H9 (cell line): ENCODE data around the gene PES1. TPM values are rescaled to one million over a fixed set of nuclear protein-coding genes. Genes with fewer than 3 reads are reported as not detected.
A peak's percentile ranks its signal among the peaks of the same experiment; 100 is the strongest.
"Not testable (repeated sequence)": the region's sequence is repeated elsewhere in the genome, so short reads cannot be mapped to it uniquely, and the experiment has no call there.

Experiments
- DNase-seq: peaks from one replicate; pipeline ENCODE4 v3.0.0-alpha.2; 2017
- H2AFZ ChIP-seq: one replicate; pipeline ENCODE4 v1.6.1; 2013; ENCODE audit warnings: mild to moderate bottlenecking, low read length, control low read depth, moderate library complexity
- H2AK5ac ChIP-seq: 2 replicates; pipeline ENCODE4 v1.6.1; 2013; ENCODE audit warnings: low read length, control low read depth, mixed read lengths; ENCODE audit not compliant: insufficient read length
- H2BK120ac ChIP-seq: one replicate; pipeline ENCODE4 v1.6.1; 2013; ENCODE audit warnings: low read depth, mild to moderate bottlenecking, low read length, control low read depth, inconsistent platforms; ENCODE audit not compliant: poor library complexity, severe bottlenecking
- H2BK12ac ChIP-seq: 2 replicates; pipeline ENCODE4 v1.6.1; 2013; ENCODE audit warnings: low read length, control low read depth, mixed read lengths, low read depth; ENCODE audit not compliant: insufficient read length
- H2BK15ac ChIP-seq: 2 replicates; pipeline ENCODE4 v1.6.1; 2013; ENCODE audit warnings: low read depth, low read length, control low read depth
- H2BK20ac ChIP-seq: one replicate; pipeline ENCODE4 v1.6.1; 2013; ENCODE audit warnings: low read depth, mild to moderate bottlenecking, low read length, control low read depth, inconsistent platforms; ENCODE audit not compliant: poor library complexity, severe bottlenecking
- H2BK5ac ChIP-seq: 2 replicates; pipeline ENCODE4 v1.6.1; 2013; ENCODE audit warnings: low read length, control low read depth, mixed read lengths; ENCODE audit not compliant: insufficient read length
- H3K14ac ChIP-seq: 2 replicates; pipeline ENCODE4 v1.6.1; 2013; ENCODE audit warnings: low read length, control low read depth; ENCODE audit not compliant: insufficient read depth
- H3K18ac ChIP-seq: 2 replicates; pipeline ENCODE4 v1.6.1; 2013; ENCODE audit warnings: low read depth, mild to moderate bottlenecking, mixed read lengths, low read length, control low read depth; ENCODE audit not compliant: insufficient read length
- H3K23ac ChIP-seq: 2 replicates; pipeline ENCODE4 v1.6.1; 2013; ENCODE audit warnings: low read length, control low read depth, mixed read lengths, low read depth; ENCODE audit not compliant: insufficient read length
- H3K23me2 ChIP-seq: 2 replicates; pipeline ENCODE4 v1.6.1; 2013; ENCODE audit warnings: low read depth, mild to moderate bottlenecking, mixed read lengths, low read length, control low read depth; ENCODE audit not compliant: insufficient read length, poor library complexity, severe bottlenecking
- H3K27ac ChIP-seq: 2 replicates; pipeline ENCODE4 v1.5.1; 2013; ENCODE audit warnings: low read length, control low read depth, mixed read lengths, low read depth; ENCODE audit not compliant: insufficient read length
- H3K27me3 ChIP-seq: 2 replicates; pipeline ENCODE4 v1.6.1; 2013; ENCODE audit warnings: low read length, control low read depth, inconsistent platforms; ENCODE audit not compliant: insufficient read depth
- H3K4ac ChIP-seq: 2 replicates; pipeline ENCODE4 v1.6.1; 2013; ENCODE audit warnings: low read depth, mild to moderate bottlenecking, control low read depth, inconsistent platforms, low read length, moderate library complexity
- H3K4me1 ChIP-seq: 2 replicates; pipeline ENCODE4 v1.6.1; 2013; ENCODE audit warnings: low read length, control low read depth, inconsistent platforms; ENCODE audit not compliant: insufficient read depth
- H3K4me2 ChIP-seq: 2 replicates; pipeline ENCODE4 v1.6.1; 2013; ENCODE audit warnings: low read length, control low read depth, mixed read lengths; ENCODE audit not compliant: insufficient read length, insufficient read depth
- H3K56ac ChIP-seq: 2 replicates; pipeline ENCODE4 v1.6.1; 2013; ENCODE audit warnings: low read depth, mild to moderate bottlenecking, mixed read lengths, low read length, control low read depth; ENCODE audit not compliant: insufficient read length
- H3K79me1 ChIP-seq: 2 replicates; pipeline ENCODE4 v1.6.1; 2013; ENCODE audit warnings: low read depth, mild to moderate bottlenecking, moderate library complexity, low read length, control low read depth, inconsistent platforms; ENCODE audit not compliant: insufficient read depth, poor library complexity, severe bottlenecking
- H3K79me2 ChIP-seq: 2 replicates; pipeline ENCODE4 v1.6.1; 2013; ENCODE audit warnings: low read length, control low read depth, inconsistent platforms; ENCODE audit not compliant: insufficient read depth
- H3K9ac ChIP-seq: 2 replicates; pipeline ENCODE4 v1.6.1; 2013; ENCODE audit warnings: low read length, control low read depth, mixed read lengths; ENCODE audit not compliant: insufficient read length; ENCODE audit errors: extremely low read depth
- H3K9me3 ChIP-seq: one replicate; pipeline ENCODE4 v1.6.1; 2013; ENCODE audit warnings: low read depth, low read length, inconsistent platforms; ENCODE audit not compliant: control insufficient read depth
- H3T11ph ChIP-seq: one replicate; pipeline ENCODE4 v1.6.1; 2013; ENCODE audit warnings: mild to moderate bottlenecking, low read length, control low read depth, inconsistent platforms
- H4K20me1 ChIP-seq: one replicate; pipeline ENCODE4 v1.6.1; 2013; ENCODE audit not compliant: control insufficient read depth, insufficient read length, insufficient read depth
- H4K5ac ChIP-seq: 2 replicates; pipeline ENCODE4 v1.6.1; 2013; ENCODE audit warnings: low read depth, mild to moderate bottlenecking, mixed read lengths, low read length, control low read depth; ENCODE audit not compliant: insufficient read length
- H4K8ac ChIP-seq: replicated peaks from 2 replicates; pipeline ENCODE4 v1.6.1; 2013; ENCODE audit warnings: low read length, control low read depth, mixed read lengths, low read depth; ENCODE audit not compliant: insufficient read length
- H4K91ac ChIP-seq: 2 replicates; pipeline ENCODE4 v1.6.1; 2013; ENCODE audit warnings: low read depth, mild to moderate bottlenecking, moderate library complexity, mixed read lengths, low read length, control low read depth; ENCODE audit not compliant: insufficient read length
- H3K27ac Mint-ChIP-seq, 3 experiments: 2 replicates in 2 of 3; 3 replicates in 1 of 3; pipeline ENCODE4 v1.8.0; 2020 to 2021; ENCODE audit warnings: mixed read lengths in 3 of 3, mild to moderate bottlenecking in 1 of 3, moderate library complexity in 1 of 3
- H3K27me3 Mint-ChIP-seq: 2 replicates; pipeline ENCODE4 v1.8.0; 2021; ENCODE audit warnings: low read depth, mild to moderate bottlenecking, moderate library complexity, mixed read lengths
- H3K36me3 Mint-ChIP-seq, 3 experiments: 2 replicates in 2 of 3; 3 replicates in 1 of 3; pipeline ENCODE4 v1.8.0; 2020 to 2021; ENCODE audit warnings: low read depth in 3 of 3, mixed read lengths in 3 of 3; ENCODE audit not compliant: insufficient read depth in 1 of 3
- H3K4me1 Mint-ChIP-seq, 2 experiments: 2 replicates each; pipeline ENCODE4 v1.8.0; 2020; ENCODE audit warnings: mixed read lengths in 2 of 2
- H3K4me3 Mint-ChIP-seq, 2 experiments: 2 replicates in 1 of 2; 3 replicates in 1 of 2; pipeline ENCODE4 v1.8.0; 2020 to 2021; ENCODE audit warnings: mild to moderate bottlenecking in 2 of 2, mixed read lengths in 2 of 2, moderate library complexity in 1 of 2
- H3K9me3 Mint-ChIP-seq, 2 experiments: 2 replicates in 1 of 2; 3 replicates in 1 of 2; pipeline ENCODE4 v1.8.0; 2020; ENCODE audit warnings: mild to moderate bottlenecking in 2 of 2, mixed read lengths in 2 of 2, moderate library complexity in 1 of 2
- WGBS: extraction: QIAGEN DNeasy Blood & Tissue Kit; methylation state at CpG from one replicate; pipeline ENCODE4 v1.1.7; 2013; ENCODE audit warnings: missing lambda C conversion rate, low lambda C conversion rate, mixed read lengths; ENCODE audit not compliant: insufficient read length; ENCODE audit errors: extremely low coverage; 5-methylcytosine and 5-hydroxymethylcytosine counted together
- total RNA-seq: library from RNA; stranded (reverse); gene quantifications from 2 replicates; pipeline ENCODE4 v1.2.1, GENCODE V29; 2021
- TF ChIP-seq, protein P1 (sequence below): fragments of 200-600 bp; sonication (generic); conservative IDR thresholded peaks from 3 replicates; pipeline ENCODE4 v1.8.0; 2021; ENCODE audit warnings: antibody characterized with exemption, mild to moderate bottlenecking

Gene PES1
- total RNA-seq, 1 experiment from 2014 or later: 133 TPM

DNA sequence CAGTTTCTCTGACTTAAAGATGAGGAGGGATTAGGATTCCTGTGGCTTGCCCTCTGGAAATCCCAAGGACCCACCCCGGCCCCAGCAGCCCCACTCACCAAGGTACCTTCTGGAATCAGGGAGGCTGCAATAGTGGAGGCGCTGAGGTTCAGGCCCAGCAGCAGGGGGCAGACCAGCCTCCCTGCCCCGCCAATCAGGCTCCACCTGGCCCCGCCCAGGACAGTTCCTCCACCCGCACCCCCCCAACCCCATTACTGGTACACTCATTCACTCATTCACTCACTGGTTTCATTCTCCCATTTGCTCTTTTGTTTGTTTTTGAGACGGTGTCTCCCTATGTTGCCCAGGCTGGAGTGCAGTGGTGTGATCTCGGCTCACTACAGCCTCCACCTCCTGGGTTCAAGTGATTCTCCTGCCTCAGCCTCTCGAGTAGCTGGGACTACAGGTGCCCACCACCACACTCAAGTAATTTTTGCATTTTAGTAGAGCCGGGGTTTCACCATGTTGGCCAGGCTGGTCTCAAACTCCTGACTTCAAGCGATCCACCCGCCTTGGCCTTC is 31.0 kb downstream of the PES1 start:
- not testable (repeated sequence) for H4K5ac ChIP-seq, H3K27me3 Mint-ChIP-seq, H2BK20ac ChIP-seq, H3K27ac Mint-ChIP-seq, H3K79me1 ChIP-seq, H3K23ac ChIP-seq, H3K79me2 ChIP-seq, H2BK120ac ChIP-seq, H2BK5ac ChIP-seq, H3K9me3 Mint-ChIP-seq, H3K36me3 Mint-ChIP-seq, H4K8ac ChIP-seq, H3K18ac ChIP-seq, H3K9me3 ChIP-seq, H2BK12ac ChIP-seq, H2AFZ ChIP-seq, H3K14ac ChIP-seq, H3K27ac ChIP-seq, H3K56ac ChIP-seq, H3K27me3 ChIP-seq, H2AK5ac ChIP-seq, H3T11ph ChIP-seq, H3K4me1 ChIP-seq, H3K4me2 ChIP-seq, H3K23me2 ChIP-seq, H2BK15ac ChIP-seq, H3K9ac ChIP-seq, H4K91ac ChIP-seq, H3K4ac ChIP-seq, H4K20me1 ChIP-seq
- TF ChIP-seq, protein P1, sequence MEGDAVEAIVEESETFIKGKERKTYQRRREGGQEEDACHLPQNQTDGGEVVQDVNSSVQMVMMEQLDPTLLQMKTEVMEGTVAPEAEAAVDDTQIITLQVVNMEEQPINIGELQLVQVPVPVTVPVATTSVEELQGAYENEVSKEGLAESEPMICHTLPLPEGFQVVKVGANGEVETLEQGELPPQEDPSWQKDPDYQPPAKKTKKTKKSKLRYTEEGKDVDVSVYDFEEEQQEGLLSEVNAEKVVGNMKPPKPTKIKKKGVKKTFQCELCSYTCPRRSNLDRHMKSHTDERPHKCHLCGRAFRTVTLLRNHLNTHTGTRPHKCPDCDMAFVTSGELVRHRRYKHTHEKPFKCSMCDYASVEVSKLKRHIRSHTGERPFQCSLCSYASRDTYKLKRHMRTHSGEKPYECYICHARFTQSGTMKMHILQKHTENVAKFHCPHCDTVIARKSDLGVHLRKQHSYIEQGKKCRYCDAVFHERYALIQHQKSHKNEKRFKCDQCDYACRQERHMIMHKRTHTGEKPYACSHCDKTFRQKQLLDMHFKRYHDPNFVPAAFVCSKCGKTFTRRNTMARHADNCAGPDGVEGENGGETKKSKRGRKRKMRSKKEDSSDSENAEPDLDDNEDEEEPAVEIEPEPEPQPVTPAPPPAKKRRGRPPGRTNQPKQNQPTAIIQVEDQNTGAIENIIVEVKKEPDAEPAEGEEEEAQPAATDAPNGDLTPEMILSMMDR: peak; percentile 32; the same call in 2 of the 3 replicates
- Mint-ChIP-seq H3K4me3 (peak overlapping the region in 1 of 2 experiments; percentile 42; a peak in 1 of 5 replicates), H3K4me1 (peaks cover 26 to 33% of the 10 kb centered on the region in 2 experiments)
- peak; percentile 52 for DNase-seq
- WGBS: no CpG with 5 or more reads among the region's 11 CpGs
